ENCODE data around the gene AKT3. TPM values are rescaled to one million over a fixed set of nuclear protein-coding genes. Genes with fewer than 3 reads are reported as not detected.
A peak's percentile ranks its signal among the peaks of the same experiment; 100 is the strongest.

Gene AKT3
- total and polyA plus RNA-seq, 2 of the 8 experiments (the other 6 are each of a cell fraction or from before 2014, with no cell fraction given) = 6.0 to 36.4 TPM

DNA sequence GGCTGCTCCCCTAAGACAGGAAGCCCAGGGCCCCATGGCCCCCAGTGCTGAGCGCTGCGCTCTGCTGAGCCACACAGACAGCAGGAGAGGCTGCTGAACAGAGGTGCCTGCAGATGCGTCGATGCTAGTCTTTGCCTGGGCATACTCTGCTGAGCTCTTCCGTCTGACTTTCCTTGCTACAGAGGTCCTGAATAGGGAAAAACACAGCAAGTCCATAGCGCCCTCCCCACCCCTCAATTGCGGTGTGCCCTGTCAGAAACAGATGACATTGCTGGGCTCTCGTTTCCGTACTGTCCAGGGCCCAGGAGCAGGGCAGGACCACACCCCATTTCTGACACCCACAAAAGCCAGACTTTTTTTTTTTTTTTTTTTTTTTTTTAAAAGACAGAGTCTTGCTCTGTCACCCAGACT lies 341.7 kb downstream of the AKT3 start:
- no peak overlapping the region for H3K4me2 ChIP-seq (ENCODE audit: insufficient read depth in 1 of 2, low read depth in 2 of 2, low read length in 2 of 2)

More for the DNA sequence above, 341.7 kb downstream of the AKT3 start:
- Histone ChIP-seq H3K4ac (replicated peaks; ENCODE audit: insufficient read length, low read depth, low read length) (no peak overlapping the region), H3K79me2 (ENCODE audit: control insufficient read depth in 1 of 2, insufficient read depth in 2 of 2, low read length in 2 of 2) (no peaks in the 10 kb centered on the region), H3K4me3 (ENCODE audit: extremely low read depth in 1 of 4, insufficient read depth in 2 of 4, low read depth in 3 of 4, low read length in 4 of 4) (no peak overlapping the region), H3K27me3 (replicated peaks in 1 of 4; ENCODE audit: control insufficient read depth in 3 of 4, extremely low read depth in 1 of 4, insufficient read depth in 3 of 4, low read length in 3 of 4) (no peaks in the 10 kb centered on the region), H2BK20ac (ENCODE audit: low read length) (no peak overlapping the region), H2BK15ac (ENCODE audit: low read length) (0 out of 2 replicates have a peak overlapping the region, but pooled peaks have one; percentile 12), H2AFZ (ENCODE audit: low read length) (no peak overlapping the region), H3K23me2 (ENCODE audit: low read depth, low read length) (no peaks in the 10 kb centered on the region), H3K9me3 (ENCODE audit: insufficient read depth in 2 of 2, low read depth in 1 of 2, low read length in 1 of 2) (no peaks in the 10 kb centered on the region), H2AK5ac (ENCODE audit: low read depth, low read length) (no peak overlapping the region), H3K56ac (replicated peaks; ENCODE audit: insufficient read length, low read depth, low read length) (no peak overlapping the region), H4K20me1 (replicated peaks in 1 of 2; ENCODE audit: control insufficient read depth in 1 of 2, insufficient read depth in 2 of 2, low read length in 2 of 2) (no peaks in the 10 kb centered on the region), H4K91ac (replicated peaks; ENCODE audit: insufficient read length, low read length) (no peak overlapping the region), H3K27ac (ENCODE audit: low read depth, low read length) (no peak overlapping the region), H2BK5ac (ENCODE audit: low read depth, low read length) (no peak overlapping the region), H4K5ac (ENCODE audit: insufficient read length, low read depth, low read length) (no peak overlapping the region), H2BK12ac (ENCODE audit: low read depth, low read length) (no peak overlapping the region; the same call in 1 of the 2 replicates), H3K36me3 (ENCODE audit: control insufficient read depth in 2 of 4, insufficient read depth in 4 of 4, low read length in 3 of 4) (no peaks in the 10 kb centered on the region; a peak in 2 of 8 replicates), H3K9ac (replicated peaks in 1 of 4; ENCODE audit: extremely low read depth in 1 of 4, low read depth in 3 of 4, low read length in 3 of 4) (no peak overlapping the region), H2BK120ac (replicated peaks; ENCODE audit: low read depth, low read length) (no peak overlapping the region), H4K8ac (ENCODE audit: extremely low read depth, insufficient read depth, low read length) (no peak overlapping the region), H3K4me1 (replicated peaks in 1 of 4; ENCODE audit: control insufficient read depth in 3 of 4, insufficient read depth in 4 of 4, low read length in 3 of 4) (peaks cover 0 to 12% (median 6%) of the 10 kb centered on the region in 4 experiments; a peak in 6 of 7 replicates), H3K14ac (ENCODE audit: insufficient read length) (no peak overlapping the region), H3K23ac (ENCODE audit: insufficient read length) (no peak overlapping the region), H3K18ac (ENCODE audit: extremely low read depth, low read length) (no peak overlapping the region), H3K79me1 (ENCODE audit: low read depth, low read length) (no peaks in the 10 kb centered on the region; the same call in 1 of the 2 replicates)
- FAIRE-seq (no peak), DNase-seq (ENCODE audit: low read depth in 1 of 2, low spot score in 2 of 2) (no peak)
- ChIA-PET CTCF (ENCODE audit: partially characterized antibody) (no interaction called here), POLR2A (ENCODE audit: partially characterized antibody) (interaction anchor here (0.7 kb wide), 1 partner anchor 17 kb away, joined by 3 read pairs; no protein-coding TSS in a partner anchor)
- TF ChIP-seq SAP30 (IDR thresholded peaks at IDR 0.05; ENCODE audit: insufficient read depth, insufficient replicate concordance, low read length) (no peak), CHD1 (IDR thresholded peaks at IDR 0.05; ENCODE audit: low read depth, low read length) (no peak), MAFK (IDR thresholded peaks at IDR 0.05; ENCODE audit: low read depth, low read length) (no peak), EZH2 (IDR thresholded peaks at IDR 0.05; ENCODE audit: low read depth, low read length, severe bottlenecking) (no peak)
- 86% methylated on average over 9 of the region's 9 CpGs; no CpG with 5 or more reads in 1 of the 2 experiments for WGBS, 2 experiments (ENCODE audit: extremely low coverage in 1 of 2, insufficient coverage in 1 of 2, insufficient read length in 1 of 2, insufficient replicate concordance in 2 of 2, low coverage in 1 of 2, low lambda C conversion rate in 2 of 2, missing lambda C conversion rate in 1 of 2)

Measured in H1 (cell line).